Renal pelvis (tissue), 4 donors: Measurements from ENCODE around the gene SFSWAP. TPM values are rescaled to one million over a fixed set of nuclear protein-coding genes. Genes with fewer than 3 reads are reported as not detected.
"Not testable (repeated sequence)": the region's sequence is repeated elsewhere in the genome, so short reads cannot be mapped to it uniquely, and the experiment has no call there.

Source experiments
- DNase-seq: peaks from one replicate; pipeline ENCODE4 v3.0.0-alpha.2; 2013
- polyA plus RNA-seq, 3 donors: library from polyadenylated mRNA; unstranded; fragments of 120-200 nt; gene quantifications; one replicate each; pipeline ENCODE4 v1.2.1, GENCODE V29; 2013; ENCODE audit not compliant: insufficient read length in 3 of 3

Gene SFSWAP
- polyA plus RNA-seq, 3 donors: 44.7 to 61.5 (median 55.2) TPM

GRCh38 chr12:131699434-131699833, 11.5 kb upstream of the SFSWAP start:
- no peak for DNase-seq

GRCh38 chr12:131700271-131700670, 10.6 kb upstream of the SFSWAP start:
- DNase-seq: no peak

GRCh38 chr12:131701705-131702572, 9.0 kb upstream of the SFSWAP start:
- no peak for DNase-seq

GRCh38 chr12:131702573-131702877, 8.4 kb upstream of the SFSWAP start:
- DNase-seq: no peak

GRCh38 chr12:131703161-131703560, 7.7 kb upstream of the SFSWAP start:
- DNase-seq: no peak

- DNase-seq: no peak
Observed at GRCh38 chr12:131704509-131704908, 6.4 kb upstream of the SFSWAP start.

GRCh38 chr12:131706709-131707108, 4.2 kb upstream of the SFSWAP start:
- not testable (repeated sequence) for DNase-seq

- DNase-seq: no peak
Observed at GRCh38 chr12:131709226-131709625, 1.7 kb upstream of the SFSWAP start.

GRCh38 chr12:131711551-131712205, 788 bp downstream of the SFSWAP start:
- no peak for DNase-seq

- no peak for DNase-seq
Observed at GRCh38 chr12:131713349-131713748, 2.5 kb downstream of the SFSWAP start.

GRCh38 chr12:131714759-131715158, 3.9 kb downstream of the SFSWAP start:
- no peak for DNase-seq

GRCh38 chr12:131716282-131716681, 5.4 kb downstream of the SFSWAP start:
- DNase-seq: no peak

GRCh38 chr12:131720241-131720640, 9.4 kb downstream of the SFSWAP start:
- no peak for DNase-seq

- no peak for DNase-seq
Observed at GRCh38 chr12:131720921-131721320, 10.0 kb downstream of the SFSWAP start.

- DNase-seq: no peak
Observed at GRCh38 chr12:131721548-131721947, 10.7 kb downstream of the SFSWAP start.

- no peak for DNase-seq
Observed at GRCh38 chr12:131723532-131723931, 12.6 kb downstream of the SFSWAP start.

- DNase-seq: no peak
Observed at GRCh38 chr12:131724534-131724933, 13.6 kb downstream of the SFSWAP start.

- no peak for DNase-seq
Observed at GRCh38 chr12:131725503-131725902, 14.6 kb downstream of the SFSWAP start.

GRCh38 chr12:131728720-131729119, 17.8 kb downstream of the SFSWAP start:
- no peak for DNase-seq

GRCh38 chr12:131729254-131729955, 18.5 kb downstream of the SFSWAP start:
- DNase-seq: no peak

- no peak for DNase-seq
Observed at GRCh38 chr12:131732996-131733615, 22.2 kb downstream of the SFSWAP start.

GRCh38 chr12:131733874-131734273, 23.0 kb downstream of the SFSWAP start:
- DNase-seq: no peak
